ENCODE measurements around the gene CITED4.
"Not testable (repeated sequence)": the region's sequence is repeated elsewhere in the genome, so short reads cannot be mapped to it uniquely, and the experiment has no call there.

Gene CITED4

GRCh38 chr1:40862008-40862863 is at the start of gene CITED4:
TSS of gene CITED4 (minus strand) at chr1:40862363. CDS start at chr1:40862127, 236 bp downstream.
- DNase-seq: peak; percentile 90

- DNase-seq: no peak
Measured at GRCh38 chr1:40911105-40911504, 48.9 kb upstream of the CITED4 start.

GRCh38 chr1:40909281-40909680 is 47.1 kb upstream of the CITED4 start:
- no peak for DNase-seq

- DNase-seq: no peak
Measured at GRCh38 chr1:40908350-40908749, 46.2 kb upstream of the CITED4 start.

GRCh38 chr1:40907899-40908298 is 45.7 kb upstream of the CITED4 start:
- DNase-seq: no peak

GRCh38 chr1:40906781-40907400 is 44.7 kb upstream of the CITED4 start:
- DNase-seq: no peak

- DNase-seq: no peak
Measured at GRCh38 chr1:40905061-40905460, 42.9 kb upstream of the CITED4 start.

GRCh38 chr1:40903106-40903505 is 40.9 kb upstream of the CITED4 start:
- no peak for DNase-seq

- DNase-seq: peak; percentile 64
Measured at GRCh38 chr1:40901886-40902852, 40.0 kb upstream of the CITED4 start.

GRCh38 chr1:40899230-40899870 is 37.2 kb upstream of the CITED4 start:
- no peak for DNase-seq

GRCh38 chr1:40898431-40898901 is 36.3 kb upstream of the CITED4 start:
- no peak for DNase-seq

- DNase-seq: peak; percentile 20
Measured at GRCh38 chr1:40897513-40897912, 35.4 kb upstream of the CITED4 start.

- no peak for DNase-seq
Measured at GRCh38 chr1:40896482-40896881, 34.3 kb upstream of the CITED4 start.

GRCh38 chr1:40895601-40896000 is 33.4 kb upstream of the CITED4 start:
- DNase-seq: no peak

- DNase-seq: not testable (repeated sequence)
Measured at GRCh38 chr1:40894858-40895257, 32.7 kb upstream of the CITED4 start.

GRCh38 chr1:40894455-40894854 is 32.3 kb upstream of the CITED4 start:
- no peak for DNase-seq

GRCh38 chr1:40893946-40894345 is 31.8 kb upstream of the CITED4 start:
- no peak for DNase-seq

- no peak for DNase-seq
Measured at GRCh38 chr1:40892354-40892753, 30.2 kb upstream of the CITED4 start.

GRCh38 chr1:40890771-40891170 is 28.6 kb upstream of the CITED4 start:
- no peak for DNase-seq

GRCh38 chr1:40887652-40888051 is 25.5 kb upstream of the CITED4 start:
- no peak for DNase-seq

- DNase-seq: no peak
Measured at GRCh38 chr1:40887012-40887378, 24.8 kb upstream of the CITED4 start.

- no peak for DNase-seq
Measured at GRCh38 chr1:40886318-40887011, 24.3 kb upstream of the CITED4 start.
